COLO668 (cell line): Measurements from ENCODE around the gene AOC3.
"Not testable (repeated sequence)": the region's sequence is repeated elsewhere in the genome, so short reads cannot be mapped to it uniquely, and the experiment has no call there.

Source experiments
- DNase-seq: peaks from one replicate; lab custom pipeline; 2025; ENCODE audit not compliant: unreplicated experiment; lab: John Stamatoyannopoulos, UW

Gene AOC3

GRCh38 chr17:42891539-42892152 is 40.6 kb downstream of the AOC3 start:
- no peak for DNase-seq

GRCh38 chr17:42893359-42893758 is 42.4 kb downstream of the AOC3 start:
- no peak for DNase-seq

GRCh38 chr17:42894283-42895184 is 43.5 kb downstream of the AOC3 start:
- DNase-seq: no peak

GRCh38 chr17:42895185-42895555 is 44.2 kb downstream of the AOC3 start:
- DNase-seq: no peak

GRCh38 chr17:42898147-42898811 is 47.3 kb downstream of the AOC3 start:
- DNase-seq: no peak

- DNase-seq: not testable (repeated sequence)
Observed at GRCh38 chr17:42899981-42900380, 49.0 kb downstream of the AOC3 start.

- DNase-seq: no peak
Observed at GRCh38 chr17:42900460-42901331, 49.7 kb downstream of the AOC3 start, which contains the start of gene G6PC1. G6PC1 (plus strand) TSS chr17:42900799; CDS start chr17:42900877, 78 bp downstream.

- DNase-seq: no peak
Observed at GRCh38 chr17:42901535-42902229, 50.7 kb downstream of the AOC3 start.

GRCh38 chr17:42904110-42904469 is 53.1 kb downstream of the AOC3 start:
- no peak for DNase-seq

GRCh38 chr17:42906772-42907446 is 55.9 kb downstream of the AOC3 start:
- DNase-seq: no peak
